T-helper 1 cell treated with Interleukin-12 subunit alpha and Interleukin-12 subunit beta and Interleukin-4 antibody, amounts not matched to agents 30 ng/mL and 1 ng/mL, for 36 hours (primary cell): ENCODE data around the gene AP4M1. TPM values are rescaled to one million over a fixed set of nuclear protein-coding genes. Genes with fewer than 3 reads are reported as not detected.

Source experiments
- intact Hi-C: fragments of 100-400 bp; cut with micrococcal nuclease; formaldehyde crosslinking; loops from one replicate; pipeline ENCODE4 v1.15.1; 2024
- total RNA-seq: library from RNA; stranded (reverse); gene quantifications from 2 replicates; pipeline ENCODE4 v1.2.3, GENCODE V29; 2022

The AP4M1 gene
- total RNA-seq, 1 donor from 2014 or later = 12.0 TPM

DNA sequence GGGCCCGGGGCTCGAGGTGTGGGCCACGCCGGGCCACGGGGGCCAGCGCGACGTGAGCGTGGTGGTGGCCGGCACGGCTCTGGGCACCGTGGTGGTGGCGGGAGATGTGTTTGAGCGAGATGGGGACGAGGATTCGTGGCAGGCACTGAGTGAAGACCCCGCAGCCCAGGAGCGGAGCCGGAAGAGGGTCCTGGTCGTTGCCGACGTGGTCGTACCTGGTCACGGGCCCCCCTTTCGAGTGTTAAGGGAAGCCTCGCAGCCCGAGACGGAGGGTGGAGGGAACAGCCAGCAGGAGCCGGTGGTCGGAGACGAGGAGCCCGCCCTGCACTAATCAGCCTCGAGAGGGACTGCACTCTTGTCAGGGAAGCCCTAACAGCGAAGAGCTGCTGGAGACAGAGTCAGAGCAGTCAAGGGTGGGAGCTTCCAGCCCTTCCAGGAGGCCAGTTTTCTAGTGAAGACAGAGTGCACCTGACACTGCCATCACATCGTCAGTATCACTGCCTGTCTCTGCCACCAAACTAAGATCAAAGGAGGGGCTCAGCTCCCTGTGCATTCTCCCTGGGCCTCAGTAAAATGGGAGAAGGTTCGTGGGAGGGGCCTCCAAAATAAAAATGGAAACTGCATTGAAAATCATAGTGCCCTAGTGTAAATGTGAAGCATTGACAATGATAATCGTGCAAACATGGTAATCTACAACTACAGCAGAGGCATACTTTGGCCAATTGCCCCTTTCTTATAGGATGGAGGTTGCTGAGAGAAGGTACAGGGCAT is 26.6 kb downstream of the AP4M1 start:
- intact Hi-C loops = loop anchor here (1.0 to 10.0 kb wide), 5 partner anchors 9 to 547 kb away; partner anchors contain the start of genes CNPY4, GNB2, MEPCE and TAF6

DNA sequence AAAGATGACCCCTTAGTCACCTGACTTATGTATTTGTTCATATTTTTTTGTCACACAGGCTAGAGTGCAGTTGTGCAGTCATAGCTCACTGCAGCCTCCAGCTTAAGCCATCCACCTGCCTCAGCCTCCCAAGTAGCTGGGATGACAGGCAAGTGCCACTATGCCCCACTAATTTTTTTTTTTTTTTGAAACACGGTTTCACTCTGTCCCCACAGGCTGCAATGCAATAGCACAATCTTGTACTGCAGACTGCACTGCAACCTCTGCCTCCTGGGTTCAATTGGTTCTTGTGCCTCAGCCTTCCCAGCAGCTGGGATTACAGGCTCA is 27.2 kb downstream of the AP4M1 start:
- intact Hi-C loops = loop anchor here (10.0 kb wide), 1 partner anchor 546 kb away; the partner anchor contains the start of gene GNB2

GRCh38 chr7:100130220-100130607 is 28.8 kb downstream of the AP4M1 start:
- intact Hi-C loops = loop anchor here (5.0 kb wide), 1 partner anchor 142 kb away; no protein-coding TSS in a partner anchor

DNA sequence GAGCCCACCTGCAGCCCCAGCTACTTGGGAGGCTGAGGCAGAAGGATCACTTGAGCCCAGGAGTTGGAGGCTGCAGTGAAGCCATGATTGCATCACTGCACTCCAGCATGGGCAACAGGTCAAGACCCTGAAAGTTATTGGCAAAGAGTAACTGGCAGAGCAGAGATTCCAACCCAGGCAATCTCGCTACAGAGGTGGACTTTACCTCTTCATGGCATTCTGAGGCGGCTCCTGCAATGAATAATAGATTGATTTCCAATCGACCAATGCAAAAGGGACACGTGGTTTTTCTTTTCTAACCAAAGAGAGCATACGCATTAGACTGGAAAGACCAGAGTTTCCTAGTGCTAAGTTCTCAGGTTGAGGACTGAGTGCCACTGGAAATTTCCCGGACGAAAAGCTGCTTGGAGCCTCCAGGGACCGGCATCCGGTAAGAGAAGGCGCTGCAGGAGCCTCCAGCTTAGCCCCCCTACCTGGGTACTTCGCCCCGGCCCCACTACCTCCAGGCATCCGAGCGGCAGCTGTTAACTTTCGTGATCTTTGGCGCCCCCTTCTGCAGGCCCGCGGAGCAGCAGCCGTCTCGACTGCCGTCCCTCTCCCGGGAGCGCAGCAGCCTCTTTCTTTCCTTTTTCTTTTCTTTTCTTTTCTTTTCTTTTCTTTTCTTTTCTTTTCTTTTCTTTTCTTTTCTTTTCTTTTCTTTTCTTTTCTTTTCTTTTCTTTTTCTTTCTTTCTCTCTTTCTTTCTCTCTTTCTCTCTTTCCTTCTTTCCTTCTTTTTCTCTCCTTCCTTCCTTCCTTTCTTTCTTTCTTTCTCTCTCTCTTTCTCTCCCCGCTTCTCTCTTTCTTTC is 29.4 kb downstream of the AP4M1 start:
- intact Hi-C loops = loop anchor here (1.0 to 5.0 kb wide), 4 partner anchors 17 to 152 kb away; partner anchors contain the start of gene LAMTOR4

GRCh38 chr7:100132126-100132525 is 30.7 kb downstream of the AP4M1 start:
- intact Hi-C loops = loop anchor here (1.0 to 5.0 kb wide), 8 partner anchors 77 to 318 kb away; partner anchors contain the start of gene ZCWPW1

GRCh38 chr7:100132697-100133151 is 31.3 kb downstream of the AP4M1 start:
- intact Hi-C loops = loop anchor here (1.0 to 5.0 kb wide), 8 partner anchors 76 to 318 kb away; partner anchors contain the start of gene ZCWPW1

GRCh38 chr7:100137851-100138760 is 36.7 kb downstream of the AP4M1 start:
- intact Hi-C loops = no loop called here

- intact Hi-C loops = no loop called here
Observed at GRCh38 chr7:100141555-100141949, 40.1 kb downstream of the AP4M1 start.

GRCh38 chr7:100142461-100142860 is 41.0 kb downstream of the AP4M1 start:
- intact Hi-C loops = no loop called here

DNA sequence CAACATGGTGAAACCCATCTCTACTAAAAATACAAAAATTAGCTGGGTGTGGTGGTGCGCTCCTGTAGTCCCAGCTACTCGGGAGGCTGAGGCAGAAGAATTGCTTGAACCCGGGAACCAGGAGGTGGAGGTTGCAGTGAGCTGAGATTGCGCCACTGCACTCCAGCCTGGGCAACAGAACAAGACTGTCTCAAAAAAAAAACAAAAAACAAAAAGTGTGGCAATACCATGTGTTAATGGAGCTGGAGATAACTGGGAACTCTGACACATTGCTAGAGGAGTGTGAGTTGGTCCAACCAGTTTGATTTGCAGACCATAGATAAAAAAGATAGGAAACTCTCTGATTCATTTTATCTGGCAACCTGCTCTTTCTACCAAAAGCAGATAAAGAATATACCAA is 44.9 kb downstream of the AP4M1 start:
- intact Hi-C loops = loop anchor here (5.0 kb wide), 1 partner anchor 126 kb away; no protein-coding TSS in a partner anchor

GRCh38 chr7:100147278-100147677 is 45.8 kb downstream of the AP4M1 start:
- intact Hi-C loops = loop anchor here (5.0 kb wide), 1 partner anchor 125 kb away; no protein-coding TSS in a partner anchor

GRCh38 chr7:100148225-100148558 is 46.7 kb downstream of the AP4M1 start:
- intact Hi-C loops = loop anchor here (1.0 to 5.0 kb wide), 10 partner anchors 10 to 280 kb away; partner anchors contain the start of genes AP4M1, CNPY4, GPC2 and MBLAC1

DNA sequence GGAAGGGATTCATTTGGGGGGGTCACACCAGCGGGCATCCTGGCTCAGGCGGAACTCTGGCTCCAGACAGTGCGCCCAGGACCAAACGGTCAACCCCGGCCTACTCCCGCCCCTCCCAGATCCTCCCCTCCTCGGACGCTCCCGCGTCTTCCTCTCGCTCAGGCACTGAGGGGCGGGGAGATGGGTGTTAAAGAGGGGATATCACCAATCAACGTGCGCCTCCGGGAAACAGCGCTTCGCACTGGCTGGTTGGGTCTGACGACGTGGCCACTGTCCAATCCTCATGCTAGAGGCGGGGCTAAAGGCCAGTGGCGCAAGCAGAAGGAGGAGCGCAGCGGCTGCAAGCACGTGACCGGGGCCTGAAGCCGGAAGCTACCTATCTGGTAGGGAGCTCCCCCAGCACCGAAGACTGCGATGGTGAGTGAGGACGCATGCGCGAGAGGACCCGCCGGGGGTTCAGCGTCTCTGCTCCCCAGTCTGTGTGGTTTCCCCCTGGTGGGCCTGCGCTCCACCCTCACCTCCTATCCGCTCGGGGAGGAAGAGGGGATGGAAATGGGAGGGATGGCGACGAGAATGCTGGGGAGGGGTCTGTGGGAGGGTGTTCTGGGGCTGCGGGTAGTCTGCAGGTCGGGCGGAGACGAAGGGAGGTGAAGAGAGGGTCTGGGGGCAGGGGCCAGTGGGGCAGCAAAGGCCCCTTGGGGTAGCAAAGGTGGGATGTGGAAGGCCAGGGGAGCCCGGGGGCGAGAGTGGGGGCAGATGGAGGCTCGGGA is 47.3 kb downstream of the AP4M1 start, which contains the start of gene LAMTOR4:
Gene LAMTOR4, plus strand, starts transcription at position 360 of the 770 bp plus-strand sequence. Its CDS starts 55 bp downstream, at position 415.
- intact Hi-C loops = loop anchor here (1.0 to 5.0 kb wide), 10 partner anchors 10 to 280 kb away; partner anchors contain the start of genes AP4M1, CNPY4, GPC2 and MBLAC1

GRCh38 chr7:100152404-100152803 is 51.0 kb downstream of the AP4M1 start:
- intact Hi-C loops = no loop called here

- intact Hi-C loops = no loop called here
Observed at GRCh38 chr7:100152937-100153666, 51.7 kb downstream of the AP4M1 start.

DNA sequence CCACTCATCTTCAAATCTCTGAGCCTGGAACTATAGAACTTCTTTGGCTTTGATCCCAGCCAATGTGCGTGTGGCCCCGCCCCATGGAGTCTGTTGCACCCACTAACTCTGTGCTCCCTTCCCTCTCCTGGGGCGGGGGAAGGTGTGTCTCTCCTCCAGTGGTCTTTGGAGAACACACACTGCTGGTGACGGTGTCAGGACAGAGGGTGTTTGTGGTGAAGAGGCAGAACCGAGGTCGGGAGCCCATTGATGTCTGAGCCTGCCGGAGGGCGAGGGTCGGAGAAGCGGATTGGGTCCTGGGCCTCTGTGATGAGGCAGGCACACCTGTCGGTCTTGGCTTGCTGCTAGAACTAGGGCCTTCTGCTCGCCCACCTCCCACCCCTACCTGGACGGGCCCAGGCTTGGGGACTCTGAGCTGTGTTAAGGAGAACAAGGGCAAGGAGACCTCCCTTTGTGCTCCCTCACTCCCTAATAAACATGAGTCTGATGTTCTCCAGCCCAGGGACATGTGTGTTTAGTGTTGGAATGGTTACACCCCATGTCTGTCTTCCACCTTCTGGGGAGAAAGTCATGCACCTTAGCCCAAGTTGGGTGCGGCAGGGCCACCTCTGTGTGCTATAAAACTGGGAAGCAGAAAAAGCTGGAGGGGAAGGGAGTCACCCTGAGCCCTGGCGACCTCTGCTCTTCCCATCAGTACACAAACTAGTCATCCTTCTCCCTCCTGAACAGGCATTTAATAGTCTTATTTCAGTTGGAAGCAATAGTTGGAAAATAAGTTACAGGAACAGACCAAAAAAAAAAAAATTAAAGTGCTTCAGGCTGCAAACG is 52.5 kb downstream of the AP4M1 start:
- intact Hi-C loops = no loop called here

GRCh38 chr7:100154651-100155491 is 53.4 kb downstream of the AP4M1 start:
- intact Hi-C loops = no loop called here
